Activated T-helper 17 cell treated with anti-CD3 and anti-CD28 coated beads, Interleukin-2, amount 50 U/mL, for 72 hours (primary cell): Measurements from ENCODE around the gene PCDH9. TPM values are rescaled to one million over a fixed set of nuclear protein-coding genes. Genes with fewer than 3 reads are reported as not detected.
"Not testable (repeated sequence)": the region's sequence is repeated elsewhere in the genome, so short reads cannot be mapped to it uniquely, and the experiment has no call there.

Experiments
- ATAC-seq: fragments of 150-1000 bp; cut with Tn5 transposase; replicated peaks from 2 replicates; pipeline ENCODE4 v1.10.0; 2021; ENCODE audit warnings: mild to moderate bottlenecking, moderate library complexity
- H3K27ac Mint-ChIP-seq: one replicate; pipeline ENCODE4 v1.8.0; 2022; ENCODE audit warnings: mixed read lengths
- H3K27me3 Mint-ChIP-seq: one replicate; pipeline ENCODE4 v1.8.0; 2022; ENCODE audit warnings: mixed read lengths
- H3K36me3 Mint-ChIP-seq: one replicate; pipeline ENCODE4 v1.8.0; 2022; ENCODE audit warnings: low read depth, mild to moderate bottlenecking, mixed read lengths
- H3K4me1 Mint-ChIP-seq: one replicate; pipeline ENCODE4 v1.8.0; 2022; ENCODE audit warnings: mixed read lengths
- H3K4me3 Mint-ChIP-seq: one replicate; pipeline ENCODE4 v1.8.0; 2022; ENCODE audit warnings: mild to moderate bottlenecking, mixed read lengths
- H3K9me3 Mint-ChIP-seq: one replicate; pipeline ENCODE4 v1.8.0; 2022; ENCODE audit warnings: mixed read lengths
- total RNA-seq, 2 donors: library from RNA; stranded (reverse); gene quantifications; one replicate each; pipeline ENCODE4 v1.2.3, GENCODE V29; 2022

The PCDH9 gene
- total RNA-seq, 2 donors from 2014 or later, result 0.11 TPM

- no peak overlapping the region for H3K4me3 Mint-ChIP-seq
- no peaks in the 10 kb centered on the region for H3K4me1 Mint-ChIP-seq
- no peaks in the 10 kb centered on the region for H3K27me3 Mint-ChIP-seq
- no peaks in the 10 kb centered on the region for H3K36me3 Mint-ChIP-seq
- no peak overlapping the region for H3K27ac Mint-ChIP-seq
- ATAC-seq, result peak; percentile 49
- H3K9me3 Mint-ChIP-seq, result peaks cover 8% of the 10 kb centered on the region
Observed at GRCh38 chr13:66659701-66660467, 570.3 kb downstream of the PCDH9 start.

- Mint-ChIP-seq H3K27ac (no peak overlapping the region), H3K27me3 (no peaks in the 10 kb centered on the region), H3K4me1 (no peaks in the 10 kb centered on the region), H3K9me3 (peaks cover 4% of the 10 kb centered on the region), H3K36me3 (no peaks in the 10 kb centered on the region), H3K4me3 (no peak overlapping the region)
- no peak for ATAC-seq
Observed at GRCh38 chr13:66659286-66659685, 570.9 kb downstream of the PCDH9 start.

GRCh38 chr13:66657165-66657881 lies 572.8 kb downstream of the PCDH9 start:
- no peaks in the 10 kb centered on the region for H3K36me3 Mint-ChIP-seq
- H3K27ac Mint-ChIP-seq, result no peak overlapping the region
- peaks cover 4% of the 10 kb centered on the region for H3K9me3 Mint-ChIP-seq
- H3K4me3 Mint-ChIP-seq, result no peak overlapping the region
- H3K27me3 Mint-ChIP-seq, result no peaks in the 10 kb centered on the region
- ATAC-seq, result no peak
- H3K4me1 Mint-ChIP-seq, result no peaks in the 10 kb centered on the region

GRCh38 chr13:66655847-66656454 lies 574.2 kb downstream of the PCDH9 start:
- Mint-ChIP-seq H3K27ac (no peak overlapping the region), H3K4me3 (no peak overlapping the region), H3K36me3 (no peaks in the 10 kb centered on the region), H3K4me1 (no peaks in the 10 kb centered on the region), H3K27me3 (no peaks in the 10 kb centered on the region), H3K9me3 (peaks cover 4% of the 10 kb centered on the region)
- ATAC-seq, result no peak

- Mint-ChIP-seq H3K4me1 (no peaks in the 10 kb centered on the region), H3K36me3 (no peaks in the 10 kb centered on the region), H3K9me3 (no peaks in the 10 kb centered on the region), H3K4me3 (no peak overlapping the region), H3K27ac (no peak overlapping the region), H3K27me3 (no peaks in the 10 kb centered on the region)
- no peak for ATAC-seq
Observed at GRCh38 chr13:66644855-66645460, 585.2 kb downstream of the PCDH9 start.

GRCh38 chr13:66640231-66640630 lies 589.9 kb downstream of the PCDH9 start:
- Mint-ChIP-seq H3K9me3 (no peaks in the 10 kb centered on the region), H3K36me3 (no peaks in the 10 kb centered on the region), H3K4me1 (no peaks in the 10 kb centered on the region), H3K4me3 (no peak overlapping the region), H3K27me3 (no peaks in the 10 kb centered on the region), H3K27ac (no peak overlapping the region)
- ATAC-seq, result no peak

GRCh38 chr13:66639044-66639443 lies 591.1 kb downstream of the PCDH9 start:
- no peak for ATAC-seq
- Mint-ChIP-seq H3K27ac (no peak overlapping the region), H3K36me3 (no peaks in the 10 kb centered on the region), H3K4me3 (no peak overlapping the region), H3K4me1 (no peaks in the 10 kb centered on the region), H3K27me3 (no peaks in the 10 kb centered on the region), H3K9me3 (no peaks in the 10 kb centered on the region)

- no peak overlapping the region for H3K4me3 Mint-ChIP-seq
- H3K36me3 Mint-ChIP-seq, result no peaks in the 10 kb centered on the region
- no peak for ATAC-seq
- H3K27ac Mint-ChIP-seq, result no peak overlapping the region
- H3K4me1 Mint-ChIP-seq, result no peaks in the 10 kb centered on the region
- no peaks in the 10 kb centered on the region for H3K9me3 Mint-ChIP-seq
- no peaks in the 10 kb centered on the region for H3K27me3 Mint-ChIP-seq
Observed at GRCh38 chr13:66635526-66635925, 594.6 kb downstream of the PCDH9 start.

GRCh38 chr13:66634384-66634783 lies 595.8 kb downstream of the PCDH9 start:
- no peak overlapping the region for H3K4me3 Mint-ChIP-seq
- no peaks in the 10 kb centered on the region for H3K36me3 Mint-ChIP-seq
- no peaks in the 10 kb centered on the region for H3K9me3 Mint-ChIP-seq
- no peaks in the 10 kb centered on the region for H3K27me3 Mint-ChIP-seq
- no peak overlapping the region for H3K27ac Mint-ChIP-seq
- ATAC-seq, result no peak
- no peaks in the 10 kb centered on the region for H3K4me1 Mint-ChIP-seq

- no peaks in the 10 kb centered on the region for H3K27me3 Mint-ChIP-seq
- no peaks in the 10 kb centered on the region for H3K36me3 Mint-ChIP-seq
- peaks cover 5% of the 10 kb centered on the region for H3K9me3 Mint-ChIP-seq
- no peak overlapping the region for H3K27ac Mint-ChIP-seq
- H3K4me3 Mint-ChIP-seq, result no peak overlapping the region
- no peaks in the 10 kb centered on the region for H3K4me1 Mint-ChIP-seq
- no peak for ATAC-seq
Observed at GRCh38 chr13:66627512-66627911, 602.6 kb downstream of the PCDH9 start.

GRCh38 chr13:66624302-66624701 lies 605.8 kb downstream of the PCDH9 start:
- no peak overlapping the region for H3K27ac Mint-ChIP-seq

GRCh38 chr13:66623129-66623820 lies 606.9 kb downstream of the PCDH9 start:
- no peak overlapping the region for H3K4me3 Mint-ChIP-seq
- no peak for ATAC-seq

More at GRCh38 chr13:66624302-66624701, 605.8 kb downstream of the PCDH9 start:
- H3K36me3 Mint-ChIP-seq, result no peaks in the 10 kb centered on the region
- peaks cover 9% of the 10 kb centered on the region for H3K9me3 Mint-ChIP-seq
- no peak overlapping the region for H3K4me3 Mint-ChIP-seq
- H3K27me3 Mint-ChIP-seq, result no peaks in the 10 kb centered on the region
- no peak for ATAC-seq
- no peaks in the 10 kb centered on the region for H3K4me1 Mint-ChIP-seq

GRCh38 chr13:66621906-66622447 lies 608.2 kb downstream of the PCDH9 start:
- H3K27ac Mint-ChIP-seq, H3K4me1 Mint-ChIP-seq, H3K36me3 Mint-ChIP-seq, ATAC-seq, H3K4me3 Mint-ChIP-seq, H3K27me3 Mint-ChIP-seq, H3K9me3 Mint-ChIP-seq: not testable (repeated sequence)

More at GRCh38 chr13:66623129-66623820, 606.9 kb downstream of the PCDH9 start:
- Mint-ChIP-seq H3K36me3 (no peaks in the 10 kb centered on the region), H3K9me3 (peaks cover 9% of the 10 kb centered on the region), H3K4me1 (no peaks in the 10 kb centered on the region), H3K27me3 (no peaks in the 10 kb centered on the region), H3K27ac (no peak overlapping the region)

- H3K27me3 Mint-ChIP-seq, result no peaks in the 10 kb centered on the region
- no peaks in the 10 kb centered on the region for H3K4me1 Mint-ChIP-seq
- H3K9me3 Mint-ChIP-seq, result peaks cover 8% of the 10 kb centered on the region
- no peak overlapping the region for H3K4me3 Mint-ChIP-seq
- H3K27ac Mint-ChIP-seq, result no peak overlapping the region
- ATAC-seq, result no peak
- no peaks in the 10 kb centered on the region for H3K36me3 Mint-ChIP-seq
Observed at GRCh38 chr13:66618702-66619101, 611.4 kb downstream of the PCDH9 start.
